ENCODE data around the gene NEURL1.
A peak's percentile ranks its signal among the peaks of the same experiment; 100 is the strongest.
"Not testable (repeated sequence)": the region's sequence is repeated elsewhere in the genome, so short reads cannot be mapped to it uniquely, and the experiment has no call there.

NEURL1 gene

DNA sequence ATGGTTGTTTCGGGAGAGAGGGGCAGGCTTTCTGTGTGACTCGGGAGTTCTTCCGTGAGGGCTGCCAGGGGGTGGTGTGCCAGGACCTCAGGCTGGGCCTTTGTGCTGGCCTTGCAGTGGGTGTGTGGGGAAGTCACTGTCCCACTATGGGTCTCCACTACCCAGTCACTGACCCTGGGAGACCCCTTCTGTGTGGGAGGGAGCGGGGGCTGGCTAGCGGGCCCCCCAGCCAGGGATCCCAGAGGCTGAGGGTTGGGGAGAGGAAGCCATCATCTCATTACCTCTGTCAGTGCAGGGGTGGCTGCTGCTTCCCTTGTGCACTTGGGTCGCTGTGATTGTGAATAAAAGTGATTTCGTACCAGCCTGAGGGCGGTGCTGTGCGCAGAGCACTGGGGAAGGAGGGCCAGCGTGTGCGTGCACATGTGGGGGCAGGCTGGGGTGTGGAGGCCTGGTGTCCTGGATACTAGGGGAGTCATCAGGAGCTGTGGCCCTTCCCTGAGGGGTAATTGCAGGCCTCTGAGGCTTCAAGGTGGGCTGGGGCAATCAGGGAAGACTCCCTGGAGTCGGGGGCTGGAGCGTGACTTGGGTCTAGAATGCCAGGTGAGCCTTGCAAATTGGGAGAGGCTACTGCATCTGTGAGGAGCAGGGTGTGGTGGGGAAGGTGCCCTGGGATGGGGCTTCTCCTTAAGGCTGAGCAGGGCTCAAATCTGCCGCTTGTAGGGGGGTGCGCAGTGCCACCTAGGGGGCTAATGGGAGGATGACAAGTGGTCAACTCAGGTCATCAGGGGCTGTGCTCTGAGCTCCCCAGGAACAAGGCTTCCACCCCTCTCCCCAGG lies 98.9 kb downstream of the NEURL1 start:
- DNase-seq, result peak; percentile 72

DNA sequence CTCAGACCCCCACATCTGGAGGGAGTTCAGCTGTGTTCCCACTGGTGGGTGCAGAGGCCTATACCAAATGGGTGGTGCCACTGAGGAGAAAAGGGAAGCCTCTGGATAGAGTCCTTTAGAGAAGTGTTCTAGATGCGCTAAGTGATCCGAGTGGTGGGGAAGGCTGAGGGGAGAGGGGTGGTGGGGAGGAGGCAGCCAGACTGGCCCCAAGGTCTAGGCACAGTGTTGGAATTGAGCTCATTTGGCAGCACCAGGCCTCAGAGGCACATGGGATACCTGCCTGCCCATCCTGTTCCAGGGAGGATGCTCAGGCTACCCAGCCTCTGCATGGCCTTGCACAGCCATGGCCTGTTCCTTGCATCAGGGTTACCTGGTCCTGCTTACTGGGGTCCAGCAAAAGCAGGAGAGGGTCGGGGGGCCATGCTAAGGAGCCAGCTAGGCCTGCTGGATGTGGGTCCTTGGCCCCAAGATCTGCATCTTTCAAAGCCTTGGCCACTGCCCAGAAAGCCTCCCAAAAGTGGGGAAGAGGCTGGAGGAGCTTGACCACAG lies 99.6 kb downstream of the NEURL1 start:
- DNase-seq, result no peak

- DNase-seq, result no peak
Observed at GRCh38 chr10:103595933-103596726, 102.6 kb downstream of the NEURL1 start.

- no peak for DNase-seq
Observed at GRCh38 chr10:103597003-103597402, 103.5 kb downstream of the NEURL1 start.

GRCh38 chr10:103598654-103599115 lies 105.2 kb downstream of the NEURL1 start:
- peak; percentile 76 for DNase-seq

DNA sequence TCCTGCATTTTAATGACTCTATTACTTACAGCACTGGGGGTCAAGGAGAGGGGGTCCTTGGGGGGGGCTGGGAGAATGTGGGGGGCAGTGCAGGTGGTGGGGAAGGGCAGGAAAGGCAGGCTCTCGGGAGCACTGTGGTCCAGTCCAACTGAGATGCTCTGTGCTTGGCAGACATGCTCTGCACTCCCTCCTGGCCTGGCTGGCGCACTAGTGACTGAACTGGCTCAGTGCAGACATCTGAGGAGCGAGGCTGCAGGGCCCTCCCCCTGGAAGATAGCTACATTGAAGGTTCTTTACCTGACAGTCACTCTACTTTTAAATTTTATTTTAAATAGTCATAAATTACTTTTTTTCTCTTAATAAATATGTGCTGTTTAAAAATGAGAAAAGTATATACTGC lies 105.7 kb downstream of the NEURL1 start:
- no peak for DNase-seq

GRCh38 chr10:103599907-103600306 lies 106.4 kb downstream of the NEURL1 start:
- DNase-seq, result no peak

DNA sequence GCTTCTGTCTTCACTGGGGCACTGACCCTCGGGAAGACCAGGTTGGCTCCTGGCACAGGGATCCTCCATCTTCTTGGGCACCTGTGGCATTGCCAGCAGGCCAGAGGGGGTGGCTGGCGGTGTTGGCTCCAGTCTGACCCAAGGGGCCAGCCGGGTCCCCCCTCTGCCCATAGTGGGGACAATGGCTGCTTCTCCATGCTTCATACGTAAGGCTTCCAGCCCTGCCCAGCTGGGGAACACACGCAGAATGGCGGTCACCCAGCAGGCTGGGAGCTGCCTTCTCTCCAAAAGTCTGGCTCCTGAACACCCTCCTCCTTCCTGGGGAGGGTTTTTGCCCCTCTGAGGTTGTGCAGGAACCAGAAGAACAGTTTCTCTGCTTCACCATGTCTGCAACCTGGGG lies 106.8 kb downstream of the NEURL1 start:
- DNase-seq, result no peak

DNA sequence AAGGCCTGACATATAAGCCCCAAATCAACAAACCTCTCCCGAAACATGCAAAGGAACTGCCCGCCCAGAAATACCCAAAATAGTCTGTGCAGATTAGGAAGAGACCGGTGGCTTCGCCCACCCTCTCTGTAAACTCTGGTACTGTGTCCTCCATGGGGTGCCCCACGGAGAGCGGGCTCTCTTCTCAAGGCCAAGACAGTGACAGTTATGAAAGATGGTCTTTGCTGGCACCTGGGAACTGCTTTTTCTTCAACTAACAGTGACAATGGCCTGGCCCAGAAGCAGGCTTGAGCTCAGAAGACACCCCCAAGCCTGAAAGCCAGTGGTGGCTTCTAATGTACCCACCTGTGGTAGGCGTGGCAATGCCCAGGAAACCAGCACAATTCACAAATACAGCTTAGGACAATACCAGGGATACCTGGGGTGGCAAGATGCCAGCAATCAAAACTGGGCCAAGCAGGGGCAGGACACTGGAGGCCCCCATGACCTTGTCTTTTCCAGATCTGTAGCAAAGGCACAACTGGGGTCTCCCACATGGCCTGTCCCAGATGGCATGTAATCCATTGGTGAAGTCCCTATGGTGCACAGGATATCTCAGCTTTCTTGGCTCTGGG lies 107.6 kb downstream of the NEURL1 start:
- no peak for DNase-seq

DNA sequence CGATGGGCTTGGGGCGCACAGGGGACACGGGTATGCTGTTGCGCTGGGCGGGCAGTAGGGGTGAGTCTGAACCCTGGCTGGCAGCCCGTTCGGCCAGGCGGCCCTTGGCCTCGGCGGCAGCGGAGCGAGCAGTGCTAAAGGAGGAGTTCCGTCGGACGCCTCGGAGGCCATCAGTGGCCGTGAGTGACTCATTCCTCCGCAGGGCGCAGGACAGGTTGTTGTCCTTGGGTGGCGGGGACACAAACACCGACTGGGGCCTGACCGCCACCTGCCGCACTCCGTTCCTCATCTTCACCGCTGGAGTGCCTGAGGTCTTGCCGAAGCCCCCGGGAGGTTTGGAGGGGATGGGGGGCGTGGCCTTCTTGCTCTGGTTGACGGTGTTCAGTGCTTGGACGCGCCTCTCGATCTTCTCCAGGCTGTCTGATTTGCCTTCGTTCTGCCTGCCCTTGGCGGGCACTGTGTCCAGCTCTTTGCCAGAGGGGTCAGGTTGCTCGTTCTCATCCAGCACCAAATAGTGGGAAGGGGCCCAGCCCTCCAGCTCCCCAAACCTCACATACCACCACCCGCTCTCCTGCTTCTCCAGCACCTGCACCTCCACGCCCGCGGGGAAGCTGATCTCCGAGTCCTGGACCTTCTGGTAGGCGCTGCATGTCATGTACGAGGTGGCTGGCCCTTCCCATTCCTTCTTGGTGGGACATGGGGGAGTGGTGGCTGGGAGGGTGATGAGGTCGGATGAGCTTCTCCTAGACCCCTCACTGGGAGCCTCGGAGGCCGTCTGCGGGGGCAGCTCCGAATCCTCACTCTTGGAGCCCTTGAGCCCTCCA lies 108.7 kb downstream of the NEURL1 start:
- no peak for DNase-seq

- DNase-seq, result no peak
Observed at GRCh38 chr10:103602852-103603155, 109.3 kb downstream of the NEURL1 start.

GRCh38 chr10:103603382-103603781 lies 109.9 kb downstream of the NEURL1 start:
- DNase-seq, result no peak

GRCh38 chr10:103605359-103606096 lies 112.0 kb downstream of the NEURL1 start:
- DNase-seq, result peak; percentile 80

DNA sequence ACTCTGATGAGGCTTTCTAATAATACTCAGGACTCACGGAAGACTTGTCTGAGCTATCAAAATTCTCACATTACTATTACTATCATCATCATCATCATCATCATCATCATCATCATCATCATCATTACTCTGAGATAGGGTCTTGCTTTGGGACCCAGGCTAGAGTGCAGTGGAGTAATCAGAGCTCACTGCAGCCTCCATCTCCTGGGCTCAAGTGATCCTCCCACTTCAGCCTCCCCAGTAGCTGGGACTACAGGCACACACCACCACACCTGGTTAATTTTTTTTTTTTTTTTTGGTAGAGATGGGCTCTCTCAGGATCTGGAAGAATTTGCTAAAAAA lies 112.6 kb downstream of the NEURL1 start:
- not testable (repeated sequence) for DNase-seq

- not testable (repeated sequence) for DNase-seq
Observed at GRCh38 chr10:103607051-103607450, 113.5 kb downstream of the NEURL1 start.

DNA sequence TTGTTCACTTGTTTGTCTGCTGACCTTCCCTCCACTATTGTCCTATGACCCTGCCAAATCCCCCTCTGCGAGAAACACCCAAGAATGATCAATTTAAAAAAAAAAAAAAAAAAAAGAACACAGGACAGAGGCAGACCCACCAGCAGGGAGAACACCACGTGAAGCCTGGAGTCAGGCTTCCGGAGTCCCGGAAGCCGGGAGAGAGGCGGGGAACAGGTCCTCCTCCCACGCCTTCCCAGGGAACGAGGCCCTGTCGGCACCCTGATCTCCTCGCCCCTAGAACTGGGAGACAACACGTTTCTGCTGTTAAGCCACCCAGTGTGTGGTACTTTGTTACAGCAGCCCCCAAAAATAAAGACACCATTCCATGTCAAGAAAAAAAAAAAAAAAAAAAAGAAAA lies 114.6 kb downstream of the NEURL1 start:
- not testable (repeated sequence) for DNase-seq

DNA sequence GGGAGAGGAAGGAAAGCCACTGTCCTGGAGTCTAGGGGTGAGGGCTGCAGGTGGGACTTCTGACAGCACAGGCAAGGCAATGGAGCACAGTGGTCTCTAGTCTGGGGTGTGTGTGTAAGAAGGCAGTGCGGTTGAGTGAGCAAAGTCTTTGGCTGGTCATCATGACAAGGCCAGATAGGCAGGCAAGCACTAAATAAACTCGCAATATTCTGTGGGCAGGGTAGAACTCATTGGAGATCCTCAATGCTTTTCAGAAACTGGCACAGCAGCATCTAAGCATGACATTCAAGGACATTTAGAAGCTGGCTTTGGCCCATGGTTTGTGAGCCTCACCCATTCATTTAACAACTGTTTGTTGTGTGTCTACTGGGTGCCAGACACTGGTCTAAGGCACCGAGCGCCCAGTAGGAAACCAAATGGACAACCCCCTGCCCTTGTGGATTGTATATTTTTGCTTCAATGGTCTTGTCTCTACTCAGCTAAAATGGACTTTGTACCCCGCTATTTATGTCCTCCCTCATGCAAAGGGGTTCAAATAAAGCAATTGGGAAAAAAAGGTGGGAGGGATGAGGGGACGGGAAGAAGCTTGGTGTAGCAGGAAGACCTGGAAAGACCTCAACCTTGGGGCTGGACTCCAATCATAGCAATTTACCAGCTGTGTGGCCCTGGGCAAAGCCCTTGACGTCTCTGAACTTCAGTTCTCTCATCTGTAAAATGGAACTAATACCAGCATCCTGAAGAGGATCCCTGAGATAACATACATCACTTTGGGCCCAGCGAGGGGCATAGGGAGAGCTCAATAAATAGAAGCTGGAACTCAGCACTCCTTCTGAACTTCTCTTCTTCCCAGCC lies 116.0 kb downstream of the NEURL1 start:
- DNase-seq, result no peak

- DNase-seq, result no peak
Observed at GRCh38 chr10:103610083-103610472, 116.6 kb downstream of the NEURL1 start.

DNA sequence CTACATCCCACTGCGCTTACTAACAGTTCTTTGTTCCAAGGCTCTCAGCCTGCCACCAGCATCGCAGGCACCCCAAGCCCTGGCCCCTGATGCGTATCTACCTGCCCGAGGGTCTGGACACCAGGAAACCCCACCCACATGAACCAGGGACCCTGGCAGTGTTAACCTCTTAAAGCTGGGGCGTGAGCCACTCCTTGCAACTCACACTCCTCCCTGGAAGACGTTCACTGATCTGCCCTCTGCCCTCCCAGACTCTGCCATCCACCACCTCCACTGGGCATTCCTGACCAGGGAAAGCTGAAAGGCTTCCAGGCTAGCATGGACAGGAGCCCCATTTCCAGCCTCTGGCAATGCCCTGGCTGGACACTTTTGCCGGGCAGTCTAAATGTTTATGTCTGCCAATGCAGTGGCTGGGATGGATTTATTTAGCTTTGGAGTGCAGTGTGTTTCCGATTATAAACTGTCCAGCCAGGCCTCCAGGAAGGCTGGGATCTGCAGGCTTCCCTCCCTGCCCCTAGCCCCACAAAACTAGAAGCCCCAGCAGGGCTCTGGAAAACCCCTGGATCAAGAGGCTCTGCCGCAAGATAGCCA lies 117.5 kb downstream of the NEURL1 start:
- no peak for DNase-seq
